Vagina (tissue), 2 donors: ENCODE data around the gene TNIK.

ENCODE experiments used
- CTCF ChIP-seq, 3 experiments: fragments of 450-650 bp in 2 of 3; fragments of 200-600 bp in 1 of 3; sonication (generic) in 1 of 3; IDR thresholded peaks; one replicate each; pipeline ENCODE4 v1.5.1; 2017 to 2019; ENCODE audit warnings: antibody characterized with exemption in 3 of 3, mild to moderate bottlenecking in 2 of 3, moderate library complexity in 2 of 3
- POLR2AphosphoS5 ChIP-seq, 2 donors: sonication (generic); formaldehyde crosslinking; IDR thresholded peaks; one replicate each; pipeline ENCODE4 v1.9.0; 2017; ENCODE audit warnings: antibody characterized with exemption in 2 of 2, mild to moderate bottlenecking in 2 of 2, low read depth in 1 of 2; ENCODE audit not compliant: insufficient read depth in 1 of 2

DNA sequence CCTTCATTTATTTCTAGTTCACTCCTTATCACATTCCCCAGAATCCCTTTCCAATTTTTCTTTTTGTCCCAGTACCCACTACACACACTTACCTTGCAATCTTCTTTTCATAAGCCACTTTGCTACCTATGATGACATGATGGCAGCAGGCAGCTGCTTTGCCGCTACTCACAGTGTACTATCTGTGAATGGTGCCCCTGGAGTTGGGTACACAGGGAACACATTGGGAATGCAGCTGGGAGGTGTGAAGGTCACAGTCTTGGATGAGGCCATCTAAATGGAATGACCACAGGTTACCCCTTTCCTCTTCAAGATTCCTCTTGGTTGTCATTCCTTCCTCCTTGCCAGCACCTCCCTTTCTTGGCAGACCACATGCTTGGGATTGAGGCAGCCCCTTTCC is 20.8 kb upstream of the TNIK start:
- TF ChIP-seq CTCF (IDR thresholded peaks at IDR 0.05) (no peak), POLR2AphosphoS5 (IDR thresholded peaks at IDR 0.05; ENCODE audit: insufficient read depth in 1 of 2, low read depth in 1 of 2) (no peak)
